LNCAP (cell line): ENCODE measurements around the gene APOBEC3A.
A peak's percentile ranks its signal among the peaks of the same experiment; 100 is the strongest.

Source experiments
- CTCF ChIP-seq: fragments of 450-650 bp; IDR thresholded peaks from 2 replicates; pipeline ENCODE4 v1.5.1; 2017; ENCODE audit warnings: mild to moderate bottlenecking

The APOBEC3A gene

GRCh38 chr22:38957046-38957770 is at the start of gene APOBEC3A:
Gene APOBEC3A (plus strand): TSS chr22:38957609. CDS start chr22:38957692, 83 bp downstream.
- TF ChIP-seq CTCF: no peak

- TF ChIP-seq CTCF: no peak
These were observed 49.6 kb upstream of the APOBEC3A start for GRCh38 chr22:38907767-38908166.

GRCh38 chr22:38911434-38911833 is 46.0 kb upstream of the APOBEC3A start:
- TF ChIP-seq CTCF: no peak

GRCh38 chr22:38919631-38920190 is 37.7 kb upstream of the APOBEC3A start:
- TF ChIP-seq CTCF: no peak

- no peak for TF ChIP-seq CTCF
These were observed 36.3 kb upstream of the APOBEC3A start for GRCh38 chr22:38921120-38921519.

- no peak for TF ChIP-seq CTCF
These were observed 35.6 kb upstream of the APOBEC3A start for GRCh38 chr22:38921806-38922205.

GRCh38 chr22:38923463-38924346 is 33.7 kb upstream of the APOBEC3A start:
- peak; percentile 37; the same call in 1 of the 2 replicates for TF ChIP-seq CTCF
